HepG2 (cell line): ENCODE data around the gene CDC20B. TPM values are rescaled to one million over a fixed set of nuclear protein-coding genes. Genes with fewer than 3 reads are reported as not detected.

ENCODE experiments used
- CREB1 ChIP-seq, 2 experiments: fragments of 450-650 bp in 1 of 2; IDR thresholded peaks; 2 replicates each; pipeline ENCODE4 v1.6.1; 2016 to 2017; ENCODE audit warnings: control low read depth in 1 of 2, mild to moderate bottlenecking in 1 of 2, missing compliant biosample characterization in 1 of 2, missing genetic modification characterization in 1 of 2
- ELF1 ChIP-seq: sonication (generic); formaldehyde crosslinking; IDR thresholded peaks from 2 replicates; pipeline ENCODE4 v1.4.0; 2020; ENCODE audit warnings: missing genetic modification reagents
- ELF4 ChIP-seq: sonication (generic); formaldehyde crosslinking; IDR thresholded peaks from 2 replicates; pipeline ENCODE4 v1.5.0; 2020; ENCODE audit warnings: missing genetic modification reagents, mild to moderate bottlenecking, moderate library complexity, borderline replicate concordance
- ETV5 ChIP-seq: IDR thresholded peaks from 2 replicates; pipeline ENCODE4 v1.6.1; 2018; ENCODE audit warnings: missing biosample characterization, missing genetic modification reagents, inconsistent platforms, borderline replicate concordance
- HIVEP1 ChIP-seq: sonication (generic); formaldehyde crosslinking; IDR thresholded peaks from 2 replicates; pipeline ENCODE4 v1.4.0; 2020; ENCODE audit warnings: mild to moderate bottlenecking, missing genetic modification reagents
- HOXA5 ChIP-seq: sonication (generic); formaldehyde crosslinking; IDR thresholded peaks from 2 replicates; pipeline ENCODE4 v1.4.0; 2020; ENCODE audit warnings: missing genetic modification reagents
- KDM1A ChIP-seq: IDR thresholded peaks from 2 replicates; pipeline ENCODE4 v1.6.1; 2016; ENCODE audit warnings: missing compliant biosample characterization
- MAFF ChIP-seq: IDR thresholded peaks from 2 replicates; pipeline ENCODE4 v1.6.1; 2011; ENCODE audit warnings: low read depth, low read length, improper control_type of control experiment
- MED8 ChIP-seq: sonication (generic); formaldehyde crosslinking; IDR thresholded peaks from 2 replicates; pipeline ENCODE4 v1.8.1; 2023; ENCODE audit warnings: mild to moderate bottlenecking, missing genetic modification reagents; ENCODE audit not compliant: insufficient replicate concordance
- SALL1 ChIP-seq: sonication (generic); formaldehyde crosslinking; IDR thresholded peaks from 2 replicates; pipeline ENCODE4 v1.8.0; 2022; ENCODE audit warnings: mild to moderate bottlenecking, missing genetic modification reagents
- TSC22D2 ChIP-seq: sonication (generic); formaldehyde crosslinking; IDR thresholded peaks from 2 replicates; pipeline ENCODE4 v1.5.1; 2020; ENCODE audit warnings: missing genetic modification reagents, mild to moderate bottlenecking, borderline replicate concordance
- ZFY ChIP-seq: sonication (generic); formaldehyde crosslinking; IDR thresholded peaks from 2 replicates; pipeline ENCODE4 v1.4.0; 2020; ENCODE audit warnings: missing genetic modification reagents
- ZNF451 ChIP-seq: sonication (generic); formaldehyde crosslinking; IDR thresholded peaks from 2 replicates; pipeline ENCODE4 v1.5.0; 2020; ENCODE audit warnings: mild to moderate bottlenecking, missing genetic modification reagents
- ZNF564 ChIP-seq: sonication (generic); formaldehyde crosslinking; IDR thresholded peaks from 2 replicates; pipeline ENCODE4 v1.8.1; 2023; ENCODE audit warnings: mild to moderate bottlenecking, missing genetic modification reagents
- polyA plus RNA-seq, 8 experiments: library from polyadenylated mRNA; depleted of rRNA in 3 of 8; stranded (reverse) in 7 of 8; unstranded in 1 of 8; fragments of >200 nt; fragmentation: Illumina TruSeq in 4 of 8; extraction: Trizol in 4 of 8; gene quantifications; 2 replicates each; pipeline versions ENCODE4 v1.2.1 to v1.2.3, GENCODE V29; 2011 to 2016; ENCODE audit warnings: low read depth in 4 of 8, missing spikeins in 1 of 8, mixed read lengths in 1 of 8; ENCODE audit not compliant: insufficient read depth in 1 of 8
- total RNA-seq, 5 experiments: library from RNA; depleted of rRNA; stranded (reverse); fragments of >200 nt; fragmentation: Illumina TruSeq; extraction: Trizol; gene quantifications; 2 replicates each; pipeline ENCODE4 v1.2.3, GENCODE V29; 2016; ENCODE audit warnings: low read depth in 1 of 5
- TF ChIP-seq, protein P1 (sequence below): sonication (generic); formaldehyde crosslinking; IDR thresholded peaks from 2 replicates; pipeline ENCODE4 v1.4.0; 2020; ENCODE audit warnings: mild to moderate bottlenecking, missing genetic modification reagents
- TF ChIP-seq, protein P2 (sequence below): IDR thresholded peaks from 2 replicates; pipeline ENCODE4 v1.6.1; 2016
- TF ChIP-seq, protein P3 (sequence below): sonication (generic); formaldehyde crosslinking; IDR thresholded peaks from 2 replicates; pipeline ENCODE4 v1.4.0; 2020; ENCODE audit warnings: missing genetic modification reagents
- TF ChIP-seq, protein P4 (sequence below): sonication (generic); formaldehyde crosslinking; IDR thresholded peaks from 2 replicates; pipeline ENCODE4 v1.5.0; 2020; ENCODE audit warnings: missing genetic modification reagents
- TF ChIP-seq, protein P5 (sequence below): sonication (generic); formaldehyde crosslinking; IDR thresholded peaks from 2 replicates; pipeline ENCODE4 v1.8.1; 2022; ENCODE audit warnings: low read depth, mild to moderate bottlenecking, missing genetic modification reagents
- TF ChIP-seq, protein P6 (sequence below): sonication (generic); formaldehyde crosslinking; IDR thresholded peaks from 2 replicates; pipeline ENCODE4 v1.4.0; 2020; ENCODE audit warnings: missing genetic modification reagents

Gene CDC20B
- total and polyA plus RNA-seq, 2 of the 13 experiments (the other 11 are each of a cell fraction or from before 2014, with no cell fraction given) = not detected

DNA sequence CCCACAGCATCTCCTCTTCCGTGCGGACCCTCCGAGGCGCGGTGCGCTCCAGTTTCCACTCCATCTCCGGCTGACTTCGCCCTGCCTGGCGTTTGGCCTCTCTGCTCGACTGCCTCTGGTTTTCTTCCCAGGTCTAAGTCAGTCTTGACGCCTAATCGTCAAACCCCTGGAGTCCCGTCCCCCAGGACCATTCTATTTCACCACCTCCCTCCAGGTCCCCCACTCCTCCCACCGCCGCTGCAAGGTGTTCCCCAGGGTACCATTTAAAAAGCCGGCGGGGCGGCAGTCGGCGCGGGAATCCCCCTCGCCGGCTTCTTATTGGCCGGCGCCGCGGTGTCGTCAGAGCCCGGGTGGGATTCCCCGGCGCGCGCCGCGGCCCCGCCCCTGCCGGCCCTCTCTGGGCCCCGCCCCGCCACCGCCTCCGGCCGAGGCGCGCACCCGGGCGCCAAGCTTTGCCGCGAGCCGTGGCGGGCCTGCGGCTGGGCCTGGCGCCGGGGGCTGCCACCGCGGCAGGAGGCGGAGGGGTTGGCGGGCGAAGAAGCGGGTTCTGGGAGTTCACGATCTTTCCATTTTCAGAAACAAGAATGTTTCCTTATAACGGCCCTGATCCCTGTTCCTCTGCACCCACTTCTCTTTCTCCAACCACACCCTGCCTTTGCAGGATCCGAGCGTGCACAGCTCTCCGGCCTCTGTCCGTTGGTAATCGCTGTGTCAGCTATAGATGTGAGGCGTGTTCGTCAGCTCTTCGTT, at the start of gene CDC20B (continued):
- TF ChIP-seq, protein P1, sequence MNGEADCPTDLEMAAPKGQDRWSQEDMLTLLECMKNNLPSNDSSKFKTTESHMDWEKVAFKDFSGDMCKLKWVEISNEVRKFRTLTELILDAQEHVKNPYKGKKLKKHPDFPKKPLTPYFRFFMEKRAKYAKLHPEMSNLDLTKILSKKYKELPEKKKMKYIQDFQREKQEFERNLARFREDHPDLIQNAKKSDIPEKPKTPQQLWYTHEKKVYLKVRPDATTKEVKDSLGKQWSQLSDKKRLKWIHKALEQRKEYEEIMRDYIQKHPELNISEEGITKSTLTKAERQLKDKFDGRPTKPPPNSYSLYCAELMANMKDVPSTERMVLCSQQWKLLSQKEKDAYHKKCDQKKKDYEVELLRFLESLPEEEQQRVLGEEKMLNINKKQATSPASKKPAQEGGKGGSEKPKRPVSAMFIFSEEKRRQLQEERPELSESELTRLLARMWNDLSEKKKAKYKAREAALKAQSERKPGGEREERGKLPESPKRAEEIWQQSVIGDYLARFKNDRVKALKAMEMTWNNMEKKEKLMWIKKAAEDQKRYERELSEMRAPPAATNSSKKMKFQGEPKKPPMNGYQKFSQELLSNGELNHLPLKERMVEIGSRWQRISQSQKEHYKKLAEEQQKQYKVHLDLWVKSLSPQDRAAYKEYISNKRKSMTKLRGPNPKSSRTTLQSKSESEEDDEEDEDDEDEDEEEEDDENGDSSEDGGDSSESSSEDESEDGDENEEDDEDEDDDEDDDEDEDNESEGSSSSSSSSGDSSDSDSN (CRISPR knock-in tag) = peak; percentile 30; the same call in 1 of the 2 replicates
- TF ChIP-seq, protein P2, sequence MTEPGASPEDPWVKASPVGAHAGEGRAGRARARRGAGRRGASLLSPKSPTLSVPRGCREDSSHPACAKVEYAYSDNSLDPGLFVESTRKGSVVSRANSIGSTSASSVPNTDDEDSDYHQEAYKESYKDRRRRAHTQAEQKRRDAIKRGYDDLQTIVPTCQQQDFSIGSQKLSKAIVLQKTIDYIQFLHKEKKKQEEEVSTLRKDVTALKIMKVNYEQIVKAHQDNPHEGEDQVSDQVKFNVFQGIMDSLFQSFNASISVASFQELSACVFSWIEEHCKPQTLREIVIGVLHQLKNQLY (CRISPR knock-in tag) = no peak
- TF ChIP-seq HOXA5 (CRISPR knock-in tag) (0 out of 2 replicates have a peak, but pooled peaks have one; percentile 24), HIVEP1 (CRISPR knock-in tag) (peak; percentile 99), ELF4 (CRISPR knock-in tag) (no peak), CREB1 (IDR thresholded peaks at IDR 0.05) (peak; percentile 2; the same call in 1 of the 2 replicates), CREB1 (CRISPR knock-in tag; IDR thresholded peaks at IDR 0.05) (no peak), ELF1 (no peak), ETV5 (CRISPR knock-in tag) (no peak), ZNF564 (no peak), TSC22D2 (CRISPR knock-in tag) (no peak), KDM1A (no peak), MAFF (peak; percentile 71), ZNF451 (CRISPR knock-in tag) (0 out of 2 replicates have a peak, but pooled peaks have one; percentile 23), SALL1 (peak; percentile 30; the same call in 1 of the 2 replicates), MED8 (CRISPR knock-in tag) (no peak), ZFY (CRISPR knock-in tag) (peak; percentile 53)
- TF ChIP-seq, protein P3, sequence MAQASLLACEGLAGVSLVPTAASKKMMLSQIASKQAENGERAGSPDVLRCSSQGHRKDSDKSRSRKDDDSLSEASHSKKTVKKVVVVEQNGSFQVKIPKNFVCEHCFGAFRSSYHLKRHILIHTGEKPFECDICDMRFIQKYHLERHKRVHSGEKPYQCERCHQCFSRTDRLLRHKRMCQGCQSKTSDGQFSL (CRISPR knock-in tag) = no peak
- TF ChIP-seq, protein P4, sequence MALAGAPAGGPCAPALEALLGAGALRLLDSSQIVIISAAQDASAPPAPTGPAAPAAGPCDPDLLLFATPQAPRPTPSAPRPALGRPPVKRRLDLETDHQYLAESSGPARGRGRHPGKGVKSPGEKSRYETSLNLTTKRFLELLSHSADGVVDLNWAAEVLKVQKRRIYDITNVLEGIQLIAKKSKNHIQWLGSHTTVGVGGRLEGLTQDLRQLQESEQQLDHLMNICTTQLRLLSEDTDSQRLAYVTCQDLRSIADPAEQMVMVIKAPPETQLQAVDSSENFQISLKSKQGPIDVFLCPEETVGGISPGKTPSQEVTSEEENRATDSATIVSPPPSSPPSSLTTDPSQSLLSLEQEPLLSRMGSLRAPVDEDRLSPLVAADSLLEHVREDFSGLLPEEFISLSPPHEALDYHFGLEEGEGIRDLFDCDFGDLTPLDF (CRISPR knock-in tag) = 0 out of 2 replicates have a peak, but pooled peaks have one; percentile 20
- TF ChIP-seq, protein P5, sequence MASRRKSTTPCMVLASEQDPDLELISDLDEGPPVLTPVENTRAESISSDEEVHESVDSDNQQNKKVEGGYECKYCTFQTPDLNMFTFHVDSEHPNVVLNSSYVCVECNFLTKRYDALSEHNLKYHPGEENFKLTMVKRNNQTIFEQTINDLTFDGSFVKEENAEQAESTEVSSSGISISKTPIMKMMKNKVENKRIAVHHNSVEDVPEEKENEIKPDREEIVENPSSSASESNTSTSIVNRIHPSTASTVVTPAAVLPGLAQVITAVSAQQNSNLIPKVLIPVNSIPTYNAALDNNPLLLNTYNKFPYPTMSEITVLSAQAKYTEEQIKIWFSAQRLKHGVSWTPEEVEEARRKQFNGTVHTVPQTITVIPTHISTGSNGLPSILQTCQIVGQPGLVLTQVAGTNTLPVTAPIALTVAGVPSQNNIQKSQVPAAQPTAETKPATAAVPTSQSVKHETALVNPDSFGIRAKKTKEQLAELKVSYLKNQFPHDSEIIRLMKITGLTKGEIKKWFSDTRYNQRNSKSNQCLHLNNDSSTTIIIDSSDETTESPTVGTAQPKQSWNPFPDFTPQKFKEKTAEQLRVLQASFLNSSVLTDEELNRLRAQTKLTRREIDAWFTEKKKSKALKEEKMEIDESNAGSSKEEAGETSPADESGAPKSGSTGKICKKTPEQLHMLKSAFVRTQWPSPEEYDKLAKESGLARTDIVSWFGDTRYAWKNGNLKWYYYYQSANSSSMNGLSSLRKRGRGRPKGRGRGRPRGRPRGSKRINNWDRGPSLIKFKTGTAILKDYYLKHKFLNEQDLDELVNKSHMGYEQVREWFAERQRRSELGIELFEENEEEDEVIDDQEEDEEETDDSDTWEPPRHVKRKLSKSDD = no peak
- TF ChIP-seq, protein P6, sequence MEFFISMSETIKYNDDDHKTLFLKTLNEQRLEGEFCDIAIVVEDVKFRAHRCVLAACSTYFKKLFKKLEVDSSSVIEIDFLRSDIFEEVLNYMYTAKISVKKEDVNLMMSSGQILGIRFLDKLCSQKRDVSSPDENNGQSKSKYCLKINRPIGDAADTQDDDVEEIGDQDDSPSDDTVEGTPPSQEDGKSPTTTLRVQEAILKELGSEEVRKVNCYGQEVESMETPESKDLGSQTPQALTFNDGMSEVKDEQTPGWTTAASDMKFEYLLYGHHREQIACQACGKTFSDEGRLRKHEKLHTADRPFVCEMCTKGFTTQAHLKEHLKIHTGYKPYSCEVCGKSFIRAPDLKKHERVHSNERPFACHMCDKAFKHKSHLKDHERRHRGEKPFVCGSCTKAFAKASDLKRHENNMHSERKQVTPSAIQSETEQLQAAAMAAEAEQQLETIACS (CRISPR knock-in tag) = peak; percentile 73
